Stimulated activated CD8-positive, alpha-beta memory T cell treated with anti-CD3 and anti-CD28 coated beads, Interleukin-4, amount 100 ng/mL, for 24 hours (primary cell): ENCODE measurements around the gene MBTD1.
"Not testable (repeated sequence)": the region's sequence is repeated elsewhere in the genome, so short reads cannot be mapped to it uniquely, and the experiment has no call there.

Experiments
- DNase-seq: peaks from one replicate; pipeline ENCODE4 v3.0.0-alpha.2; 2020; ENCODE audit warnings: low read depth

The MBTD1 gene

DNA sequence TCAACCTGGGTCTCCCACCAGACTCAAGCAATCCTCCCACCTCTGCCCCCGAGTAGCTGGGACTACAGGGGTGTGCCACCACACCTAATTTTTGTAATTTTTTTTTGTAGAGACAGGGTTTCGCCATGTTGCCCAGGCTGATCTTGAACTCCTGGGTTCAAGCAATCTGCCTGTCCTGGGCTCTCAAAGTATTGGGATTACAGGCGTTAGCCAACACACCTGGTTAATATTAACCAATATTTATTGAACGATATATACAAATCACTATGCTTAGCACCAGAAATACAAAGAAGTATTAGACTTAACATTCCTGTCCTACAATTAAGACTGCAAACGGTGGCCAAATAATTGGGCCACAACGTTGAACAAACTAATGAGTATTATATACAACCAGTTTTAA, 4.2 kb downstream of the MBTD1 start:
- DNase-seq = no peak

DNA sequence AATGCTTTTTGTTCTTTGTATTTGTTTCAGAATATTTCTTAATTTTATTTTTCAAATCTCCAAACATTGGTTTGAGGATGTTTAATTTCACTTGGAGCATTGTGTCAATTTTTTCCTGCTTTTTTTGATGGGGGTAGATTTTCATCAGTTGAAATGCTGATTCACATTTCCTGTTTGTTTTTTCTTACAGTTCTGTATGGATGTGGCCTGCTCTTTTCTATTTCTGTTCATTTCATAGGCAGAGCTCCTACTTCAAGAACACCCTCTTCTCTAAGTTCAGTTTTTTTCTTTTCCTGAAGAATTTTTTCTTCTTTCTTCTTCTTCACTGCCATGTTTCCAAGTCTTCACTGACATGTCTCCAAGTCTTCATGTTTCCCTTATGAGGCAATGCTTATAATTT, 8.8 kb downstream of the MBTD1 start:
- DNase-seq = no peak

DNA sequence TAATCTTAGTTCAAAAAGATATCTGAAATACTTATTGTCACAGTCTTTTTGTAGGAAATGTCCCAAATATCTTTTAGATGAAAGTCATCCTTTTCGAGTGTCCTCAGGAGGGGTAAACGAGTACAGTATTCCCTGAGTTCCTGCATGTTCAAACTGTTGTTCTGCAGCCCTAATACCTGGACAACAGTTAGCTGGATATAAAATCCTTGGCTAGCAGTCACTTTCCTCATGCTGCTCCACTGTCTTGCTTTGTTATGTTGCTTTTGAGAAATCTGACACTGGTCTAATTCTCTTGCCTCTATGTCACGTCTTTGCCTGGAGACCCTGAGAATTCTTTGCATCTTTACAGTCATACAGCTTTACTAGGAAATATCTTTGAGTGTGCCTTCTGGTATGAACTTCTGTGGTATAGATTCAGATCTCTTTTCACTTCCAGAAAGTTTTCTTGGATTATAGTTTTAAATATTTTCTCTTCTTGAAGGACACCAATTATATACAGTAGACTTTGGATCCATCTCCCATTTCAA, 9.5 kb downstream of the MBTD1 start:
- DNase-seq = no peak

DNA sequence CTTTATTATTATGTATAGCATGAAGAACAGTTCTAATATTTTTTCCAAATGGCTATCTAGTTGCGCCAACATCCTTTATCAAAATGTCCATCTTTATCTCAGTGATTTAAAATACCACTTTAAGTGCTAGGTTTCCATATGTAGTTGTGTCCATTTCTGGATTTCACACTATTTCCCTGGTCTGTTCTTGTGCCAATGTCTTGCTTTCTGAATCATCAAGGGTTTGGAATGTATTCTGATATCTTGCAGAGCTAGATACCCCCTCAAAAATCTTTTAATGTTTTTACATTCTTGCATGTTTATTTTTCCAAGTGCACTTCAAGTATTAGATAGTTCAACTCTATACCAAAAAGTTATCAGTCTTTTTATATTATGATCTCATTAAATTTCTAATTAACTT, 14.3 kb downstream of the MBTD1 start:
- DNase-seq = no peak

DNA sequence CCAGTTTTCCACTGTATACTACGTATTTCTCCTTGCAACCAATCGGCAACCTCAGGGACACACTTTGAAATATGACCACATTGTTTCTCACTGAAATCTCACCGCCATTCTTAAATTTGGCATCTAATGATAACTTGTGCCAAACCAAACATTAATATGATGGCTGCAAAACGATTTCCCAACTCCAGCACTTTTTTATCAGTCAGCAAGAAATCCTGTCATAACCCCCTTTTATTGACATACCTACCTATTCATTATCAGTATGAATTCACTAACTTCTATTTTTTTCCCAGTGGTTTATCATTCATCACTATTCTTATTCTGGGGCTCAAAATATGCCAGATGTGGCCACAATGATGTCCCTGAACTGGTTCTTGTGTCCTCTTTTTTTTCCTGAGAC, 15.8 kb downstream of the MBTD1 start:
- no peak for DNase-seq

DNA sequence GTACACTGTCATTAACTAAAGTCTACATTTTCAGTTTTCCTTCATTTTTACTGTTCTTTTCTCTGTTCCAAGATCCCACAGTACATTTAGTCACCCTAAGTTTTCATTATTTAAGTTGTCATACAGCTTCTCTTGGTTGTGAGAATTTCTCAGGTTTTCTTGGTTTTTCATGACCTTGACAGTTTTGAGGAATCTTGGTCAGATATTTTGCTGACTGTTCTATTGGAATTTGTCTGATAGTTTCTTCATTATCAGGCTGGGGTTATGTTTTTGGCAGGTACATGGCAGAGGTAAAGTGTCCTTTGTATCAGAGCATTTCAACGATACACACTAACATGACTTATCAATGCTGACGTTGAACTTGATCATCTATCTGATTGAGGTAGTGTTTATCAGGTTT, 19.6 kb downstream of the MBTD1 start:
- no peak for DNase-seq

DNA sequence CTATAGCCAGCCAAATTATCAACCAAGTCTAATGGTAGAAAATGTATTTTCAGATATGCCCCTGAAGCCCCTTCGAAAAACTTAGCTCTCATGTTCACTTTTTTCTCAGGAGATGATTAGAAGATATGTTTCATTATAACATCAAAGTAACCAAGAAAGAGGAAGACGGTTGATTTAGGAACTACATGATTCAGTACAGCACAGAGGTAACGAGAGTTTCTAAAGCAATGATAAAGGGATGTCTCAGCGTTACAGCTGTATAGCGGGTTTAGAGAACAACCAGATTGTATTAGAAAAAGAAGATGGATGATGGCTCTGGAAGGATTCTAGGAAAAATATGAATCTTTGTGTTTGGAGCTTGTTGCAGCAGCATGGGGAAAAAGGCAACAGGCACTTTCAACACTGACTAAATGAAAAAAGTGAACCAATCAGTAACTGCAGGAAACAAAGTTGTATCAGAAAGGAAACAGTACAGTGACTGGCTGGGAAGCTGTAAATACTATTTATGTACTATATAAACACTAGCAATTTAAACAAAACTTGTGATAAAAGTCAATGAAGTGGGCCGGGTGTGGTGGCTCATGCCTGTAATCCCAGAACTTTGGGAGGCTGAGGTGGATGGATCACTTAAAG, 21.5 kb downstream of the MBTD1 start:
- DNase-seq = no peak

DNA sequence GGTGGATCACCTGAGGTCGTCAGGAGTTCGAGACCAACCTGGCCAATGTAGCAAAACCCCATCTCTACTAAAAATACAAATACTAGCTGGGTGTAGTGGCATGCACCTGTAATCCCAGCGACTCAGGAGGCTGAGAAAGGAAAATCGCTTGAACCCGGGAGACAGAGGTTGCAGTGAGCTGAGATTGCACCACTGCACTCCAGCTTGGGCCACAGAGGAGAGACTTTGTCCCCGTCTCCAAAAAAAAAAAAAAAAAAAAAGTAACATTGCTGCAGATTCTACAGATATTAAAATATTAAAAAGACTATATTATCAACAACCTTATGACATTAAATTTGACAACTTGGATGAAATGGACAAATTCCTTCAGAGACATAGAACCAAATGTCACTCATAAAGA, 25.7 kb downstream of the MBTD1 start:
- no peak for DNase-seq

DNA sequence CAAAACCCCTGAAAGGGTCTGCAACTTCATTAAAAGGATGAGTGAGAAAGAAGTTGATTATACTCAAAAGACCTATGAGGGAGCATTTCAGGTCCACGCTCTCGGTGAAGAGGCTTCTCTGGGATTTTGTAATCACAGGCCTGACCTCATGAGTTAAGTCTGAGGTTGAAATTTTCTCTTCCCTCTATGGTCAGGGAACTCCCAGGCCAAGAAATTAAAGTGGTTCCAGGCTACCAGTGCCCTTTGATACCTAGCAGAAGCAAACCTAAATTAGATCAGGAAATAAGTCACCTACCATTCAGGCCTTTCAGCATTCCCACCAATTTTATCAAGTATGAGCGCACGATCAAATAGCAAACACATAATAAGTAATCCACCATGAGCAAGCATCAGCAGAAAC, 27.9 kb downstream of the MBTD1 start:
- DNase-seq = no peak

DNA sequence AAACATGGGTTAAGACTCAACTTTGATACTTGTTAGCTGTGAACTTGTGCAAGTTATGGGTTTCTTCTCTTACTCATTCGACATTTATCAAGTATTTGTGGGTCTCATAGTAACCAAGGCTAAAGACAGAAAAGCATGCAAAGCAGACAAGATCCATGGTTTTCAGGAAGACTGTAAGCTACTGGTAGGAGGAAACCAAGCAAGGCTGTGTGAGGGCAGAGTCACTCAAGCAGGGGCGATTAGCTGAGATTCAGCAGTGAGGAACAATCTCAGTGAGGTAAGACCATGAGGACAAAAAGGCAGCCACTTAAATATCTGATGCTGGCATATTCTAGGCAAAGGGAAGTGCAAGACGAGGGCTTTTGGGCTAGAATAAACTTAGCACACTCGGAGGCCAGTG, 29.5 kb downstream of the MBTD1 start:
- no peak for DNase-seq

DNA sequence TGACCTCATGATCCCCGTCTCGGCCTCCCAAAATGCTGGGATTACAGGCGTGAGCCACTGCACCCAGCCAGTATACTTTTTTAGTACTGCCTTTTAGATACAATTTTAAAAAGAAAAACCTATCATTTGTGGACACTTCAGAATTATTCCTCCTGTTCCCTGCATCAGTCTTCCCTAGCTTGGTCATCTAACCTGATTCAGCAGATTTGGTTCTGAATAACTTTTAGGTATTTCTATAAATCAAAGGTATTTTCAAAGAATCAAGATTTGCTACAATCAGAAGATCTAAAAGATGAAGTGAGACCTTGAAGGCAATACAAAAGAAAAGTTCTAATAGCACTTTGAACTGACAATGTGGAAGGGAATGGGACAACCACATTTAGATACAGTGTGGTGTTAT, 30.0 kb downstream of the MBTD1 start:
- no peak for DNase-seq

DNA sequence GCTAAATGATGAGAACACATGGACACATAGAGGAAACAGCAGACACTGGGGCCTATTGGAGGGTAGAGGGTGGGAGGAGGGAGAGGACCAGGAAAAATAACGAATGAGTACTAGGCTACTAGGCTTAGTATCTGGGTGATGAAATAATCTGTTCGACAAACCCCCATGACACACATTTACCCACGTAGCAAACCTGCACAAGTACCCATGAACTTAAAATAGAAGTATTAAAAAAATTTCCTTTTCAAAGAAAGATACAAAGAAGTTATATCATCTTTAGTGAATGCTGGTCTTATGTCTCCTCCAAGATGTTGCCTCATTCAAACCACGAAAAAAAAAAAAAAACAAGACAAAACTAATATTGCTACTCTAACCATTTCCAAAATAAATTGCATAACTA, 31.7 kb downstream of the MBTD1 start:
- no peak for DNase-seq

DNA sequence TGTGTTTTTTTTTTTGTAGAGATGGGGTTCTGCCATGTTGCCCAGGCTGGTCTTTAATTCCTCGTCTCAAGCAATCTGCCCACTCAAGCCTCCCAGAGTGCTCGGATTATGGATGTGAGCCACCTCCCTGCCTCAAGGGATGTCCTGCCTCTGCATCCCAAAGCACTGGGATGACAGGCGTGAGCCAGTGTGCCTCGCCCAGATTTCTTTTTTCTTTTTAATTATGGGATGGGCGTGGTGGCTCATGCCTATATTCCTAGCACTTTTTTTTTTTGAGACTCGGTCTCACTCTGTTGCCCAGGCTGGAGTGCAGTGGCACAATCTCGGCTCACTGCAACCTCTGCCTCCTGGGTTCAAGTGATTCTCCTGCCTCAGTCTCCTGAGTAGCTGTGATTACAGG, 34.3 kb downstream of the MBTD1 start:
- DNase-seq = not testable (repeated sequence)

DNA sequence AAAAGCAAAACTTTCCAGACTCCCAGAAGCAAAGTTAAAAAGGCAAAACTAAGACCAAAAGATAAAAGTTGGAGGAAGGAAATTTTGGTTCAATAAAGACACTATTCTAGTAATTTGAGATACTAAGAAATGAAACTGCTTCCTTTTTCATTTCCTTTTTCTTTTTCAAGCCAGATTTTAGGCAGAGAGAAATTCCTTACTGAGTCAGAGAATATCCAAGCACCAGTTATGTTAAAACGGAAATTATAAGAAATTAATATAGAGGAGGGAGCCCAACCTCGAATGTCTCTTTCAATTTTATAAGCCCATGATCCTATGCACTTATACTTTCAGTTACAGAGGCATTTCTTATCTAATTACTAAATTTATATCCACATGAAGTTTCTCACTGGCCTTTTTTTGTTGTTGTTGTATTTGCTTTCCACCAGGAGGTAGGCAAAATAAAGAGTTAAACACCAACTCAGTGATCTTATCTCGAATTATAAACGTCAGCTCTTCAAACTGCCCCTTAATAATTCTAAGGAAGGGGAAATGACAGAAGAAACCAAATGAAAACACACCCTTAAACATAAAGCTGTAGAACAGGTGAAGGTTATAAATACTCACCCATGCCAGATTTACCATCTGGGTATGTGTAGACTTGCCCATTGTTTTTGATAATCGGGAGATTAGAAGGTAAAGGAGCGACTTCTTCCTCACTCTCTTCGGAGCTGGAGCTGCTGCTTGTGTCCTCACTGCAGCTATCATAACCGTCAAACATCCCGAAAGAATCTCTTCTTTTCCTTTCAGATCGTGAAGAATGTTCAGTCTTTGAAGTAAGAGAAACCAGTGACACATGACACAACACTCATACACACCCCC, 35.2 kb downstream of the MBTD1 start:
- no peak for DNase-seq

DNA sequence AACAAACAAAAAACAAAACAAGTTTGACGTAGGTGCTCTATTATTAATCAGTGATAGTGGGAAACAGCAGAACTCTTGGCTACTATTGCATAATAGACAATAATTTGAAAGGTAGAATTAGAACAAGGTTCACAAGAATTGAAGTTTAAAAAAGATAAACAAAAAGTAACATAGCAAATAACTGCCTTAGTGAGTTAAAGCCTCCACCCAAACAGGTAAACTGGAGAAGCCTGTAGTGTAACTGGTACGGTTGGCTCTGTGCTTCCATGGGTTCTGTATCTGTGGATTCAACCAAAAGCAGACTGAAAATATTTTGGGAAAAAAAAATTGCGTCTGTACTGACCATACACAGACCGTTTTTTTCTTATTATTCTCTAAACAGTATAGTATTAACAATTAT, 38.5 kb downstream of the MBTD1 start:
- no peak for DNase-seq

DNA sequence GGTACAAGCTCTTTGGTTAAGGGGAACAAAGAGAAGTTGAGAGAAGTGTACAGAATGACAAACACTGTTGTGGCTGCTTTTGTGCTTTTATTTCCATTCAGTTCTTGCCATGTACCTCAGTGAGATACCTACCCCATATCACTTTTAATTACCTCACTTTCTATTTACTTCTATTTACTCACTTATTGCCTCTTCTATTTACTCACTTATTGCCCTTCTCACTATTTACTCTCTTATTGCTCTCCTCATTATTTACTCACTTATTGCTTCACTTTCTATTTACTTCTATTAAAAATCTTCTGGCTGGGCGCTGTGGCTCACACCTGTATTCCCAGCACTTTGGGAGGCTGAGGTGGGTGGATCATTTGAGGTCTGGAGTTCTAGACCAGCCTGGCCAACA, 41.9 kb downstream of the MBTD1 start:
- no peak for DNase-seq

DNA sequence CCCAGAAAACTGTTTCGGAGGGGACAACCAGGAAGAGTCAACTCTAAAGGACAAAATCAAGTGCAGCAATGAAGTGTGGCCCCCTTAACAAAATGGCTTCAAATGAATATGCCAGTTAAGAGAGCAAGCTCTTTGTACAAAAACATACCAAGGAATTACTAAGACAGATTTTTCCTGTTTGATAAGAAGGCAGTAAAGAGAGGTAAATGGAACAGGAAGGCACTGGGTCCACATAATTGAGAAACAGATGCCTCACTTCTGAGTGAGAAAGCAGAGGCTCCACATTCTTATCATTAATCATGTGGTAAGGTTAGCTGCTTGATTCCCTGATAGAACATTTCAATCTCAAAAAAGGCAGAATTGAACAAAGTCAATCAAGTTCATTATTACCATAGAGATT, 44.9 kb downstream of the MBTD1 start:
- DNase-seq = no peak

DNA sequence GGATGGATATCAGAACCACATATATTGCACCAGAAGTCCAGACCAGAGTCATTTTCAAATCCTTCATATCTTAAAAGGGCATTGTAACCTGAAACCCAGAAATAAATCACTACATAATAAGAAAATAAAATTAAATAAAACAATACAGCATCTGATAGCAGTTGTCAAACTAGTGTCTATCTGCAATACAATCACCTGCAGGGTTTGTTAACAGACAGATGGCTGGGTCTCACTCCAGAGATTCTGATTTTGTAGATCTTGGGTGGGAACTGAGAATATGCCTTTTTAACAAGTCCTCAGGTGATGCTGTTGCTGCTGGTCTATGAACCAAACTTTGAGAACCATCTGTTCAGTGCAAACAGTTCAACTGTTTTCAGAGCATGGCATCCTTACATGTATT, 56.0 kb downstream of the MBTD1 start:
- DNase-seq = no peak

DNA sequence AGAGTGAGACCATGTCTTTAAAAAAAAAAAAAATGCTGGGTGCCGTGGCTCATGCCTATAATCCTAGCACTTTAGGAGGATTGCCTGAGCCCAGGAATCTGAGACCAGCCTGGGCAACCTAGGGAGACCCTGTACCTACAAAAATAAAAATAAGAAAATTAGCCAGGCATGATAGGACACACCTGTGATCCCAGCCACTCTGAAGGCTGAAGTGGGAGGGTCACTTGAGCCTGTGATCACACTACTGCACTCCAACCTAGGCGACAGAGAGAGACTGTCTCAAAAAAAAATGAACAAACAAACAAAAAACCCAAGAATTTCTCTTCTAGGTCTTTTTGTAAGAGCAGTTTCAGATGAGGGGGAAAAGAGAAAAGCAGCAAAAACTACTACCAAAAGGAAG, 59.0 kb downstream of the MBTD1 start:
- no peak for DNase-seq

DNA sequence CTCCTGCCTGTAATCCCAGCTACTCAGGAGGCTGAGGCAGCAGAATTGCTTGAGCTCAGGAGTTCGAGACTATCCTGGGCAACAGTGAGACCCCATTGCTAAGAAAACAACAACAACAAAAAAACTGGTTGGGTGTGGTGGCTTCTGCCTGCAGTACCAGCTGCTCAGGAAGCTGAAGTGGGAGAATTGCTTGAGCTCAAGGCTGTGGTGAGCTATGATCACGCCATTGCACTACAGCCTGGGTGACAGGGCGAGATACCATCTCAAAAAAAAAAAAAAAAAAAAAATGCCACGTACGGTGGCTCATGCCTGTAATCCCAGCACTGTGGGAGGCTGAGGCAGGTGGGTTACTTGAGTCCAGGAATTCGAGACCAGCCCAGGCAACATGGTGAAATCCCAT, 59.6 kb downstream of the MBTD1 start:
- no peak for DNase-seq

DNA sequence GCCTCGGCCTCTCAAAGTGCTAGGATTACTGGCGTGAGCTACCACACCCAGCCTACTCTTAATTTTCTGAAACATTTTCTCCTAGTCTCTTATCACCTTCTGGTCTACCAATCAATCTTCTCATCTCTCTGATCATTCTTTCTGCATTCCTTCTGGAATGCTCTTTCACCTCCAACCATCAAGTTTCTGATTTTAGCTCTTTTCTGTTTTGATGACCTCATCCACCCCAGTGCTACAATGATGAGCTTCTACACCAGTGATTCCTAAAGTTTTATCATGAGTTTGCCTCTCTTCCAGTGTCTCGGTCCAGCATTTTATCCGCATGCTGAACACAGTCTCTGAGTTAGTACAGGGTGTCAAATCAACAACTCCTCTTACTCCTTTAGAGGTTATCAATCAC, 62.1 kb downstream of the MBTD1 start:
- no peak for DNase-seq

DNA sequence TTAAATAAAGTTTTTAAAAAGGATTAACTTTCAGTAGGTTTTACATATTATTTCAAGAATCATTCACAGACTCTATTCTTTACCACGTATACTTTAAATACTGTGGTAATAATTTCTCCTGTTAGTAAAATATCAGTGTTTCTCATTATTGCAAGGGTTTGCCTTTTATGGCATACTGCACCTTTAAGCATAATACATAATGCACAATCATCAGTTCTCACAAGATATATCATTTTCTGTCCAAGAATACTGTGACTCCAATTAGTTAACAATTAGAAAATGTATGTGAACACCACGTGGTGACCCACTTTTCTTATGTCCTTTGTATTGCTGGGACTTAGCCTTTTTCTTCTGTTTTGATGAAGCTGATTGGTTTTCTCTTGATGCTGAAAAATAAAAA, 68.0 kb downstream of the MBTD1 start:
- no peak for DNase-seq

DNA sequence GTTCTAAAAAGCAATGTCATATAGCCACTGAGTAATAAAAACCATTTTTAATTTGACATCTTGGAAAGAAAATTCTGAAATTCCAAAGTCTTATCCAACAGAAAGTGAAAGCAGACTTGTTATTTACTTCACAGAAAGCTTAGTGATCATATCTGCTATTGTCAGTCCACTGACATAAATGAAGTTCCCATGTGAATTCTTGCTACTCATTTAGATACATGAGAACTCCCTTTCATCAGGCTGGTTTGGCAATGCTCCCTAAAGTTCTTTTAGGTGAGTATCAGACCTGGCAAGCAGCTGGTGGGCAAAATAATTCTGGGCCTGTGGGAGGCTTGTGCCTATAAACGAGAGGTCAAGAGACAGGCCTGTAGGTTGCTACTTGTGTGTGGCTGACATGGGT, 70.2 kb downstream of the MBTD1 start:
- DNase-seq = no peak

DNA sequence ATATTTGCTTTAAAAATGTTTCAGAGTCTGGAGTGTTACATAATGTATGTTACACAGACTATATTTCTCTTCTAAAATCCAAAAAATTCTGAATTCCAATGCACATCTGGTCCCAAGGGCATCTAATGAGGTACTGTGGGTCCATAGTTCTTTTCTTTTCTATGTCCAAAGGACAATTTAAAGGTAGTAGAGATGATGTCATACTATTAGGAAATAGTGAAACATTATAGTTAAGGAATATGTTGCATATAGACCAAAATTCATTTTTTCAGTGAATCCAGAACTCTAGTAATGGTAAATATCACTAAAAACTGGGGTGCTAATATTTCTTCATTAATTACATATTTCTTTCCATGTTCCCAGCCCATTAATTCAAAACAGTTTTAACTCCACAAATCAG, 70.7 kb downstream of the MBTD1 start:
- no peak for DNase-seq
